Panc1 (cell line): ENCODE data around the gene SMG6.

Experiments
- CTCF ChIP-seq: fragments of 450-650 bp; IDR thresholded peaks from 2 replicates; pipeline ENCODE4 v1.5.1; 2017; ENCODE audit warnings: mild to moderate bottlenecking
- POLR2AphosphoS5 ChIP-seq: IDR thresholded peaks from 2 replicates; pipeline ENCODE4 v1.6.1; 2012; ENCODE audit warnings: mild to moderate bottlenecking, low read depth, low read length, moderate library complexity
- SIN3A ChIP-seq: IDR thresholded peaks from 2 replicates; pipeline ENCODE4 v1.6.1; 2012; ENCODE audit warnings: low read depth, mild to moderate bottlenecking, low read length, moderate library complexity, borderline replicate concordance; ENCODE audit not compliant: insufficient read depth

DNA sequence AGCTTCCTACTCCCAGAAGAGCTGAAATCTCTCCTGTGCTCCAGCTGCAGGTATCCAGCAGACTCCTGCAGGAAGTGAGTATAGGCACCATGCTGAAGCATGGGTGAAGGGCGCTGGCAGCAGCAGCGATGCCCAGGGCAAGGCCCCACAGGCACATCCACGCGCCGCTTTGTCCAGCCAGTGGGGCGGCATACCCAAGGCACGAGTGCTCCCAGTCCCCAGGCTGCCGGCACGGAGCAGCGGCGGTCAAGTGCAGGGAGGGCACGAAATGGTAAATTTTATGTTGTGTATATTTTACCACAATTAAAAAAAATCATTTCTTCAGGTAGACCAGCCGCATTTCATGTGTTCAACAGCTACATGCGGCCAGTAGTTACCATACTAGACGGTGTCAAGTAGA, 175.6 kb downstream of the SMG6 start:
- TF ChIP-seq CTCF (no peak), SIN3A (no peak), POLR2AphosphoS5 (no peak)
